Mesodermal cell (in vitro differentiated cells): Measurements from ENCODE around the gene MVK.

ENCODE experiments used
- H3K27ac ChIP-seq: 2 replicates; pipeline ENCODE4 v1.7.0; 2013; ENCODE audit warnings: mild to moderate bottlenecking, low read depth, low read length, moderate library complexity; ENCODE audit not compliant: severe bottlenecking
- H3K36me3 ChIP-seq: 2 replicates; pipeline ENCODE4 v1.7.1; 2013; ENCODE audit warnings: mild to moderate bottlenecking, low read length, moderate library complexity; ENCODE audit not compliant: control insufficient read depth, insufficient read depth
- H3K4me1 ChIP-seq: one replicate; pipeline ENCODE4 v1.7.1; 2013; ENCODE audit warnings: mild to moderate bottlenecking, low read length; ENCODE audit not compliant: insufficient read depth, control insufficient read depth, poor library complexity, severe bottlenecking
- H3K4me3 ChIP-seq: 2 replicates; pipeline ENCODE4 v1.7.0; 2013; ENCODE audit warnings: low read length, control low read depth, mild to moderate bottlenecking; ENCODE audit not compliant: insufficient read depth, poor library complexity, severe bottlenecking; ENCODE audit errors: extremely low read depth
- H3K9me3 ChIP-seq: 2 replicates; pipeline ENCODE4 v1.7.1; 2013; ENCODE audit warnings: mild to moderate bottlenecking, low read length, moderate library complexity; ENCODE audit not compliant: control insufficient read depth
- WGBS, 2 experiments: methylation state at CpG; one replicate each; pipeline ENCODE4 v1.1.5; 2013; ENCODE audit warnings: missing lambda C conversion rate in 2 of 2; ENCODE audit not compliant: insufficient coverage in 2 of 2; 5-methylcytosine and 5-hydroxymethylcytosine counted together

MVK gene

GRCh38 chr12:109535231-109535862 is 38.2 kb upstream of the MVK start:
- Histone ChIP-seq H3K27ac (no peak overlapping the region), H3K4me3 (no peak overlapping the region), H3K9me3 (no peaks in the 10 kb centered on the region), H3K4me1 (peaks cover 31% of the 10 kb centered on the region), H3K36me3 (peaks cover 9% of the 10 kb centered on the region)
- WGBS, 2 experiments, result 94% methylated on average over 23 to 25 of the region's 25 CpGs

- Histone ChIP-seq H3K27ac (no peak overlapping the region), H3K4me1 (peaks cover 27% of the 10 kb centered on the region), H3K9me3 (no peaks in the 10 kb centered on the region), H3K36me3 (peaks cover 6% of the 10 kb centered on the region), H3K4me3 (no peak overlapping the region)
- 98 to 100% methylated on average over 4 of the region's 5 CpGs for WGBS, 2 experiments
Observed at GRCh38 chr12:109535863-109536250, 37.7 kb upstream of the MVK start.

- H3K36me3 ChIP-seq, result peaks cover 5% of the 10 kb centered on the region
- peaks cover 26% of the 10 kb centered on the region for H3K4me1 ChIP-seq
- no peak overlapping the region for H3K4me3 ChIP-seq
- 93 to 98% methylated on average over 8 of the region's 8 CpGs for WGBS, 2 experiments
- H3K27ac ChIP-seq, result no peak overlapping the region
- H3K9me3 ChIP-seq, result peaks cover 4% of the 10 kb centered on the region
Observed at GRCh38 chr12:109537136-109537535, 36.5 kb upstream of the MVK start.

- Histone ChIP-seq H3K36me3 (peaks cover 5% of the 10 kb centered on the region), H3K4me1 (peaks cover 23% of the 10 kb centered on the region), H3K27ac (peak overlapping the region; percentile 78), H3K9me3 (peaks cover 10% of the 10 kb centered on the region), H3K4me3 (no peak overlapping the region)
- WGBS, 2 experiments, result 83 to 89% methylated on average over 13 to 15 of the region's 16 CpGs
Observed at GRCh38 chr12:109538191-109538863, 35.3 kb upstream of the MVK start.

GRCh38 chr12:109539508-109539907 is 34.1 kb upstream of the MVK start:
- Histone ChIP-seq H3K4me3 (no peak overlapping the region), H3K36me3 (peaks cover 2% of the 10 kb centered on the region), H3K27ac (peak overlapping the region; percentile 29), H3K4me1 (peaks cover 26% of the 10 kb centered on the region), H3K9me3 (peaks cover 10% of the 10 kb centered on the region)
- 82 to 87% methylated on average over 9 of the region's 9 CpGs for WGBS, 2 experiments

GRCh38 chr12:109540526-109541412 is 32.8 kb upstream of the MVK start:
- Histone ChIP-seq H3K9me3 (peaks cover 10% of the 10 kb centered on the region), H3K36me3 (no peaks in the 10 kb centered on the region), H3K27ac (no peak overlapping the region), H3K4me3 (no peak overlapping the region), H3K4me1 (peaks cover 38% of the 10 kb centered on the region)
- 95 to 96% methylated on average over 16 of the region's 16 CpGs for WGBS, 2 experiments

- Histone ChIP-seq H3K36me3 (no peaks in the 10 kb centered on the region), H3K4me1 (peaks cover 39% of the 10 kb centered on the region), H3K9me3 (peaks cover 10% of the 10 kb centered on the region), H3K27ac (no peak overlapping the region), H3K4me3 (no peak overlapping the region)
- WGBS, 2 experiments, result 85 to 94% methylated on average over 3 to 4 of the region's 4 CpGs
Observed at GRCh38 chr12:109541413-109541726, 32.2 kb upstream of the MVK start.

GRCh38 chr12:109542014-109542413 is 31.6 kb upstream of the MVK start:
- 79% methylated on average over 2 of the region's 2 CpGs; no CpG with 5 or more reads in 1 of the 2 experiments for WGBS, 2 experiments
- Histone ChIP-seq H3K4me1 (peaks cover 39% of the 10 kb centered on the region), H3K27ac (no peak overlapping the region), H3K4me3 (no peak overlapping the region), H3K36me3 (no peaks in the 10 kb centered on the region), H3K9me3 (peaks cover 10% of the 10 kb centered on the region)

GRCh38 chr12:109542876-109543275 is 30.7 kb upstream of the MVK start:
- H3K9me3 ChIP-seq, result peaks cover 10% of the 10 kb centered on the region
- 94 to 99% methylated on average over 5 to 6 of the region's 6 CpGs for WGBS, 2 experiments
- H3K36me3 ChIP-seq, result no peaks in the 10 kb centered on the region
- no peak overlapping the region for H3K27ac ChIP-seq
- H3K4me1 ChIP-seq, result peaks cover 39% of the 10 kb centered on the region
- H3K4me3 ChIP-seq, result no peak overlapping the region

- Histone ChIP-seq H3K4me1 (peaks cover 27% of the 10 kb centered on the region), H3K9me3 (peaks cover 10% of the 10 kb centered on the region), H3K4me3 (no peak overlapping the region), H3K27ac (no peak overlapping the region), H3K36me3 (no peaks in the 10 kb centered on the region)
- WGBS, 2 experiments, result 80 to 88% methylated on average over 1 to 7 of the region's 7 CpGs
Observed at GRCh38 chr12:109544955-109545531, 28.6 kb upstream of the MVK start.
